22Rv1 (cell line): ENCODE results near the gene PSMB2.

Experiments used
- CTCF ChIP-seq: fragments of 450-650 bp; IDR thresholded peaks from 2 replicates; pipeline ENCODE4 v1.5.1; 2017; ENCODE audit warnings: mild to moderate bottlenecking
- ZFX ChIP-seq: fragments of 450-650 bp; IDR thresholded peaks from 2 replicates; pipeline ENCODE4 v1.6.1; 2017; ENCODE audit warnings: antibody characterized with exemption, borderline replicate concordance

GRCh38 chr1:35586808-35587207 is 54.5 kb downstream of the PSMB2 start:
- TF ChIP-seq CTCF (no peak), ZFX (no peak)
